ENCODE results near the gene NDOR1. TPM values are rescaled to one million over a fixed set of nuclear protein-coding genes. Genes with fewer than 3 reads are reported as not detected.

The NDOR1 gene
- total RNA-seq, 3 donors from 2014 or later (not counting 1 experiment from before 2014, with no cell fraction given) = 31.1 to 36.0 (median 31.9) TPM

- H3K4me1 Mint-ChIP-seq = peaks cover 3 to 6% of the 10 kb centered on the region in 2 donors
- Histone ChIP-seq H3K27me3 (ENCODE audit: control insufficient read depth, insufficient read depth, low read length) (no peaks in the 10 kb centered on the region), H3K4me3 (ENCODE audit: low read length) (no peak overlapping the region), H3K4me1 (ENCODE audit: control insufficient read depth, insufficient read depth, low read length) (no peaks in the 10 kb centered on the region), H3K27ac (ENCODE audit: low read length) (no peak overlapping the region), H3K36me3 (ENCODE audit: control insufficient read depth, insufficient read depth, low read length) (no peaks in the 10 kb centered on the region), H3K9me3 (ENCODE audit: control insufficient read depth, insufficient read depth, low read length) (no peaks in the 10 kb centered on the region)
- no peak overlapping the region for H3K27ac Mint-ChIP-seq
- H3K9me3 Mint-ChIP-seq = no peaks in the 10 kb centered on the region
- ATAC-seq = no peak
- TF ChIP-seq CTCF (IDR thresholded peaks at IDR 0.05) = no peak
- DNase-seq = no peak
- intact Hi-C loops (cut with micrococcal nuclease) = no loop called here
- H3K4me3 Mint-ChIP-seq = no peak overlapping the region
- 95% methylated on average over 49 of the region's 49 CpGs for WGBS (ENCODE audit: insufficient coverage)
- H3K36me3 Mint-ChIP-seq = no peaks in the 10 kb centered on the region
- H3K27me3 Mint-ChIP-seq (ENCODE audit: low read depth in 2 of 2) = no peaks in the 10 kb centered on the region
Observed at GRCh38 chr9:137213160-137214060, 7.9 kb downstream of the NDOR1 start.

- no peaks in the 10 kb centered on the region for H3K4me1 ChIP-seq (ENCODE audit: control insufficient read depth, insufficient read depth, low read length)
- Mint-ChIP-seq H3K9me3 (no peaks in the 10 kb centered on the region), H3K36me3 (no peaks in the 10 kb centered on the region), H3K4me3 (no peak overlapping the region), H3K27me3 (ENCODE audit: low read depth in 2 of 2) (no peaks in the 10 kb centered on the region), H3K4me1 (peaks cover 3 to 6% of the 10 kb centered on the region in 2 donors), H3K27ac (no peak overlapping the region)
- WGBS (ENCODE audit: insufficient coverage) = 96% methylated on average over 19 of the region's 19 CpGs
- H3K27ac ChIP-seq (ENCODE audit: low read length) = no peak overlapping the region
- no peaks in the 10 kb centered on the region for H3K36me3 ChIP-seq (ENCODE audit: control insufficient read depth, insufficient read depth, low read length)
- no peaks in the 10 kb centered on the region for H3K9me3 ChIP-seq (ENCODE audit: control insufficient read depth, insufficient read depth, low read length)
- H3K27me3 ChIP-seq (ENCODE audit: control insufficient read depth, insufficient read depth, low read length) = no peaks in the 10 kb centered on the region
- intact Hi-C loops (cut with micrococcal nuclease) = no loop called here
- DNase-seq (no peak), ATAC-seq (no peak)
- no peak for TF ChIP-seq CTCF (IDR thresholded peaks at IDR 0.05)
- no peak overlapping the region for H3K4me3 ChIP-seq (ENCODE audit: low read length)
Observed at GRCh38 chr9:137214620-137215019, 9.1 kb downstream of the NDOR1 start.

GRCh38 chr9:137215196-137215986 lies 9.9 kb downstream of the NDOR1 start:
- H3K36me3 Mint-ChIP-seq = no peaks in the 10 kb centered on the region
- WGBS (ENCODE audit: insufficient coverage) = 96% methylated on average over 22 of the region's 22 CpGs
- DNase-seq (no peak), ATAC-seq (no peak)
- H3K27me3 Mint-ChIP-seq (ENCODE audit: low read depth in 2 of 2) = no peaks in the 10 kb centered on the region
- no peaks in the 10 kb centered on the region for H3K4me1 ChIP-seq (ENCODE audit: control insufficient read depth, insufficient read depth, low read length)
- TF ChIP-seq CTCF (IDR thresholded peaks at IDR 0.05) = no peak
- no peak overlapping the region for H3K4me3 ChIP-seq (ENCODE audit: low read length)
- intact Hi-C loops (cut with micrococcal nuclease) = no loop called here
- H3K27me3 ChIP-seq (ENCODE audit: control insufficient read depth, insufficient read depth, low read length) = no peaks in the 10 kb centered on the region
- H3K4me3 Mint-ChIP-seq = no peak overlapping the region
- H3K9me3 ChIP-seq (ENCODE audit: control insufficient read depth, insufficient read depth, low read length) = no peaks in the 10 kb centered on the region
- H3K4me1 Mint-ChIP-seq = peaks cover 3 to 6% of the 10 kb centered on the region in 2 donors
- H3K36me3 ChIP-seq (ENCODE audit: control insufficient read depth, insufficient read depth, low read length) = no peaks in the 10 kb centered on the region
- no peaks in the 10 kb centered on the region for H3K9me3 Mint-ChIP-seq
- H3K27ac ChIP-seq (ENCODE audit: low read length) = no peak overlapping the region
- no peak overlapping the region for H3K27ac Mint-ChIP-seq
